ENCODE results near the gene LGALS9B. TPM values are rescaled to one million over a fixed set of nuclear protein-coding genes. Genes with fewer than 3 reads are reported as not detected.
"Not testable (repeated sequence)": the region's sequence is repeated elsewhere in the genome, so short reads cannot be mapped to it uniquely, and the experiment has no call there.

Gene LGALS9B
- polyA plus RNA-seq, 1 experiment: not detected

DNA sequence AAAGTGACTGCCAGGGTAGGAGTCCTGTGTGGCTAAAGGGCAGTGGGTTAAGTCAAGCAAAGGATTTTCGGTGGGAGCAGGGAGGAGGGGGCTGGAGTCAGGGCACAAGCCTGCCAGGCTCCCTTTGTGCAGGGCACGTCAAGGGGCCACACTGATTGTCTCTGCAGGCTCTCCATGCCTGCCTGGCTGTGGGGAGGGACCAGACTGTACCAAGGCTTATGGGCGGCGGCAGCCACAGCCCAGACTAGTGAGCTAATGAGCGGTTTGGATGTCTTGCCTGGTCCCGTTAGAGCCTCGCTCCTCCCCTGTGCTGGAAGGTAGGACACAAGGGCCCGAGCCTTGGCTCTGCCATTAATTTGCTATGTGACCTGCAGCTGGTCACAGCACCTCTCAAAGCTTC is 25.6 kb upstream of the LGALS9B start:
- H3K27ac ChIP-seq (ENCODE audit: low read depth, low read length); H3K27me3 ChIP-seq (ENCODE audit: control insufficient read depth, insufficient read depth, low read length); POLR2A ChIA-PET; H3K4me3 ChIP-seq (ENCODE audit: low read depth, low read length); DNase-seq (ENCODE audit: low read depth, low spot score); CTCF ChIA-PET; H3K9me3 ChIP-seq (ENCODE audit: control insufficient read depth, insufficient read depth, low read length): not testable (repeated sequence)

DNA sequence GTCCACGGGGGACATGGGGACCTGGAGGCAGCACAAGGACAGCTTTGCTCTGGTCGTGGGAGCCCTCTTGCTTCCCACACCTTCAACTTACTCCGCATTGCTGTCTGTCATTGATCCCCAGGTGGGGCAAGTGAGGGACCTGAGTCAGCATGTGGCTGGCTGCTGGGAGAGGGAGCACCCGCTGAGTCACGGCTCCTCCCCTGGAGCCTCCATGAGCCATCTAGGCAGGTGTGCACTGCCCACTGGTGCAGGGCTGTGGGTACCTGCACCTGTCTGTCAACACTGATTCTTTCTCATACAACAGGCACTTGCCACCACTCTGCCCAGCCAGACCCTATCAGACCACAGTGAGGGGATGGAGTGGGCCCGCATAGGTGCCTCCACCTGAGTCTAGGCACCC is 24.8 kb upstream of the LGALS9B start:
- H3K27ac ChIP-seq (ENCODE audit: low read depth, low read length); H3K9me3 ChIP-seq (ENCODE audit: control insufficient read depth, insufficient read depth, low read length); H3K27me3 ChIP-seq (ENCODE audit: control insufficient read depth, insufficient read depth, low read length); CTCF ChIA-PET; H3K4me3 ChIP-seq (ENCODE audit: low read depth, low read length); POLR2A ChIA-PET; DNase-seq (ENCODE audit: low read depth, low spot score): not testable (repeated sequence)

GRCh38 chr17:20484930-20485329 is 17.6 kb upstream of the LGALS9B start:
- H3K4me3 ChIP-seq (ENCODE audit: low read depth, low read length); H3K27me3 ChIP-seq (ENCODE audit: control insufficient read depth, insufficient read depth, low read length); POLR2A ChIA-PET; H3K9me3 ChIP-seq (ENCODE audit: control insufficient read depth, insufficient read depth, low read length); CTCF ChIA-PET; H3K27ac ChIP-seq (ENCODE audit: low read depth, low read length): not testable (repeated sequence)
- peak; percentile 8 for DNase-seq (ENCODE audit: low read depth, low spot score)

DNA sequence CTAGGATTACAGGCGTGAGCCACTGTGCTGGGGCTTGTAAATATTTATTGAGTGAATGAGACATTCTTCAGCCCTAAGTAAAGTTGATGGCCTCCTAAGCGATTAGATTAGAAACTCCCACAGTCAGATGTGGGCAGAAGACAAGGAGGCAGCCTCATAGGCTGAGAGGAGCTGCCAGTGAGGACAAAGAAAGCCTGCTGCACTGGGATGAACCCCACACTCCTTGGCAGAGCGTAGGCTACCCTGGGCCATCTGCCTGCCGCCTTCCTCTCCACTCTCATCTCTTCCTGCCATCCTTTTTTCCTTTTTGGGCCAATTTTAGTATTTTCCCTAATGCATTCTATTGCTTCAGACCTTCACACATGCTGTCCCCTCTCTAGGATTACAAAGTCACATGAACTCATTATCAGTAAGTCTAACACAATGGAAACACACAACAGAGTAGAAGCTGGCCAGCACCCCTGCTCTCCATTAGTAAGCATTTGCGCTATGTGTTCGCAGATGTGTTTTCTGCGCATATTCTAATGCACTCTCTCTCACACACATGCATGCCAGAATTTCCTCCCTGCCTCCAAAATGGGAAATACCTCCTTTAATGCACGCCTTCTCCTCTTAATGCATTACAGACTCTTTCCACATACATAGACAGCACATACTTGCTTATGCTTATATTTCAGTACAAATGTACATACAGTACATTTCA is 12.7 kb upstream of the LGALS9B start:
- POLR2A ChIA-PET; CTCF ChIA-PET; H3K9me3 ChIP-seq (ENCODE audit: control insufficient read depth, insufficient read depth, low read length); H3K27me3 ChIP-seq (ENCODE audit: control insufficient read depth, insufficient read depth, low read length); H3K27ac ChIP-seq (ENCODE audit: low read depth, low read length); H3K4me3 ChIP-seq (ENCODE audit: low read depth, low read length); DNase-seq (ENCODE audit: low read depth, low spot score): not testable (repeated sequence)

DNA sequence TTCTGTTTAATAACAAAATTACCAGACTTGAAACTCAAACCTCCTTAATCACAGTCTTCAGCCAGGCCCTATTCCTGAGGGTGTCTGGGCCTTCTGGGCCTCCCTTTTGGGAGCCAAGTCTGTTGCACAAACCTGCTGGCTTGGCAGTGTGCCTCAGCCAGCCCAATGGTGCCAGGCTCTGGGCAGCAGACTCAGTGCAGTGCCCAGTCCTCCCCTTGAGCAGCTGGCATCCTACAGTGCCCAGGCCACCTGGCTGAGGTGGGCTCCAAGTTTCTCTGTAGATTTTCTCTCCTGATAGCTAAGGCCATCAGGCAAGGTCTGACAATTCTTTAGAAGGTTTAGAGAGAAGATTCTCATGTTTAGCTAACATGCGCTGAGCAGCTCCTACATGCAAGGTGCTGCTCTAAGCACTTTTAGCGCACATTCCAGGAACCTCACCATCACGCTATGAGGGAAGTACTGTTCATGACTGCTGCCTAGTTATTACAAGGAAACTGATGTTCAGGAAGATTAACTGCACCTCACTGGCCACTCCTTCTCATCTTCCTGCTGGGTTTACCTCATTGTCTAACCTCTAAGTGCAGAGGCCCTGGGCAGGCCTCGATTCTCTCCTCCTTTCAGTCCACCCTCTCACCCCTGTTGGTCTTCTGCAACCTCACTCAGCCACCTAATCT is 10.2 kb upstream of the LGALS9B start:
- CTCF ChIA-PET; H3K9me3 ChIP-seq (ENCODE audit: control insufficient read depth, insufficient read depth, low read length); POLR2A ChIA-PET; H3K27ac ChIP-seq (ENCODE audit: low read depth, low read length); H3K27me3 ChIP-seq (ENCODE audit: control insufficient read depth, insufficient read depth, low read length); H3K4me3 ChIP-seq (ENCODE audit: low read depth, low read length); DNase-seq (ENCODE audit: low read depth, low spot score): not testable (repeated sequence)

DNA sequence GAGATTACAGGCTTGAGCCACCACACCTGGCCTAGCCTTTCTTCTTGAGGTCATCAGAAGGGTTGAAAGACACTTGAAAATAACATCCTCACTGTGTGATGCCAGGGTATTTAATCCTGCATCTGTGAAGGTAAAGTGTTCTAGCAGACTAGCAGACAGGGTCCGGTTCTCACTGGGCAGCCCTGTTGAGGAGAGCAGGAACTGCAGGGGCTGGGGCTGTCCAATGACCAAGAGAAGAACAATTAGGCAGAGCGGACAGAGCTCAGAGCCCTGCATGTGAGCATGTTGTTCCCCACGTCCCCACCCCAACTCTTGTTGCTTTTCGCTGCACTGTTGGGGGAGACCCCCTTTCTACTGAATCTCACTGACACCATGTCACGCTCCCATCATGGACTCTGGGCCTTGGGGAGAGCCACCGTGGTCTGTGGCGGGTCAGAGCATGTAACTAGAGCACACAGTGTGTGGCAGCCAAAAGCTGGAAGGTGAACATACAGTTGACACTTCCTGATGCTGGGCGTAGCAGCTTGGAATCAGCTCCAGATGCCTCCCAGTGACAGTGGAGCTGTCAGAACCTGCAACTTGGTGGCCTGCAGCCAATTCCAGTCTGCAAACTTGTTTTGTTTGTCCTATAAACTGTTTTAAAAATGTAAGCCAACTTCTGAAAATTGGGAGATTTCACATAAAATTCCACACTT is 7.9 kb upstream of the LGALS9B start:
- CTCF ChIA-PET; H3K27me3 ChIP-seq (ENCODE audit: control insufficient read depth, insufficient read depth, low read length); POLR2A ChIA-PET; H3K27ac ChIP-seq (ENCODE audit: low read depth, low read length); H3K9me3 ChIP-seq (ENCODE audit: control insufficient read depth, insufficient read depth, low read length); H3K4me3 ChIP-seq (ENCODE audit: low read depth, low read length); DNase-seq (ENCODE audit: low read depth, low spot score): not testable (repeated sequence)

- CTCF ChIA-PET; POLR2A ChIA-PET; H3K27me3 ChIP-seq (ENCODE audit: control insufficient read depth, insufficient read depth, low read length); H3K4me3 ChIP-seq (ENCODE audit: low read depth, low read length); H3K9me3 ChIP-seq (ENCODE audit: control insufficient read depth, insufficient read depth, low read length); DNase-seq (ENCODE audit: low read depth, low spot score); H3K27ac ChIP-seq (ENCODE audit: low read depth, low read length): not testable (repeated sequence)
These were observed 6.7 kb upstream of the LGALS9B start for GRCh38 chr17:20474081-20474480.

GRCh38 chr17:20469946-20470345 is 2.6 kb upstream of the LGALS9B start:
- DNase-seq (ENCODE audit: low read depth, low spot score); H3K9me3 ChIP-seq (ENCODE audit: control insufficient read depth, insufficient read depth, low read length); H3K4me3 ChIP-seq (ENCODE audit: low read depth, low read length); H3K27me3 ChIP-seq (ENCODE audit: control insufficient read depth, insufficient read depth, low read length); POLR2A ChIA-PET; H3K27ac ChIP-seq (ENCODE audit: low read depth, low read length); CTCF ChIA-PET: not testable (repeated sequence)

- H3K9me3 ChIP-seq (ENCODE audit: control insufficient read depth, insufficient read depth, low read length); POLR2A ChIA-PET; H3K27ac ChIP-seq (ENCODE audit: low read depth, low read length); H3K27me3 ChIP-seq (ENCODE audit: control insufficient read depth, insufficient read depth, low read length); DNase-seq (ENCODE audit: low read depth, low spot score); CTCF ChIA-PET; H3K4me3 ChIP-seq (ENCODE audit: low read depth, low read length): not testable (repeated sequence)
These were observed 1.8 kb upstream of the LGALS9B start for GRCh38 chr17:20469107-20469506.

DNA sequence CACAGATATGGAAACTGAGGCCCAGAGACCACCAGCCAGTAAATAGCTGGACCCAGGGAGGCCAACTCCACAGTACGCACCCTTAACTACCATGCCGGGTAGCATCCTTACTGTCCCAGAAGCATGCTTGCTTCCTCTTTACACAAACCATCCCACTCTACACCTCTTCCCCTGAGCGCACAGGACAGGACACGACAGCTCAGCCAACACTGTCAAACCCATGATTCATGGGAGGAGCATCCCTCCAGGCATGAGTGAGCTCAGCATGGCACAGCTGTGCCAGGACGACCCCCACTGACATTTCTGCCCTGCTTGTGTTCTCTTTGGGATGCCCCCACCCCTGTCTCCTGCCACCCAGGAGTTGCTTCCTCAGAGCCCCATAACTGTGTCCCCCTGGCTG is 340 bp downstream of the LGALS9B start:
- H3K9me3 ChIP-seq (ENCODE audit: control insufficient read depth, insufficient read depth, low read length); POLR2A ChIA-PET; H3K27me3 ChIP-seq (ENCODE audit: control insufficient read depth, insufficient read depth, low read length); CTCF ChIA-PET; DNase-seq (ENCODE audit: low read depth, low spot score); H3K4me3 ChIP-seq (ENCODE audit: low read depth, low read length); H3K27ac ChIP-seq (ENCODE audit: low read depth, low read length): not testable (repeated sequence)

DNA sequence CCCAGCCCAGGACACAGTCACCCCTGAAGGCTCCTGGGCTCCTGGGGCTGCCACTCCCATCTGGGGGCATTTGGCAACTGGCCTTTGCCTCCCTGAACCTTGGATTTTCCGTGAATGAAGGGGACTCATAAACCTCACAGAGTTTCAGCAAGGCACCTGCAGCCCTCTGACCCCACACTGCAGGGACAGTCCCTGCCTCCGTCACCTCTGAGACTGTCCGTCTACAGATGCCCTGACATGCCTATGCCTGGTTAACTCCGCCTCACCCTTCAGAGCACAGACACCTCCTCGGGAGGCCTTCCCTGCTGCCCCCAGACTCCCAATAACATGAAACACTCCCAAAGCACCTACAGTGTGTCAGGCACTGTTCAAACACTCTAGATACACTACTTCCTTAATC is 786 bp downstream of the LGALS9B start:
- CTCF ChIA-PET; H3K9me3 ChIP-seq (ENCODE audit: control insufficient read depth, insufficient read depth, low read length); DNase-seq (ENCODE audit: low read depth, low spot score); H3K27me3 ChIP-seq (ENCODE audit: control insufficient read depth, insufficient read depth, low read length); POLR2A ChIA-PET; H3K4me3 ChIP-seq (ENCODE audit: low read depth, low read length); H3K27ac ChIP-seq (ENCODE audit: low read depth, low read length): not testable (repeated sequence)

DNA sequence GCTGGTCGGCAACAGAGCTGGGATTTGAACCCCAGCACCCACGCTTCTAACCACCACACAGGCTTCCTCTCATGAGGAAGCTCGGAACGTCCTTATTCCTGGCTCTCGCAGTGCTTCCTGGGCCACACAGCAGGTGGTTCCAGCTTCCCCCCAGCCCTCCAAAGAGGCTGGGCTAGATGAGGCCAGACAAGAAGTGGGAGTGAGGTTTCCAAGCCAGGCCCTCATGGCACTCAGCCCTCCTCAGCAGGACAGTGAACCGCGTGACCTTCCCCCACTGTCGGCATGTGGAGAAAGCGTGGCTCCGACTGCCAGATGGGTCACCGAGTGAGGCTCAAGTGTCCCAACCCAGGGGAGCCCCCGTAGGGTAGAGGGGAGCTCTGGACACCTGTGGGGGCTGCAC is 1.8 kb downstream of the LGALS9B start:
- H3K27me3 ChIP-seq (ENCODE audit: control insufficient read depth, insufficient read depth, low read length); DNase-seq (ENCODE audit: low read depth, low spot score); H3K9me3 ChIP-seq (ENCODE audit: control insufficient read depth, insufficient read depth, low read length); H3K4me3 ChIP-seq (ENCODE audit: low read depth, low read length); CTCF ChIA-PET; POLR2A ChIA-PET; H3K27ac ChIP-seq (ENCODE audit: low read depth, low read length): not testable (repeated sequence)

Measured in AG04450 (cell line).